GM12878 (cell line): ENCODE results near the gene SCEL.

Experiments
- EP300 ChIP-seq, 2 experiments: fragments of 150-350 bp in 1 of 2; IDR thresholded peaks; 2 replicates each; pipeline ENCODE4 v1.6.1; 2011 to 2012; ENCODE audit warnings: low read depth in 2 of 2, low read length in 2 of 2, borderline replicate concordance in 1 of 2, improper control_type of control experiment in 1 of 2, inconsistent platforms in 1 of 2; ENCODE audit not compliant: control insufficient read depth in 1 of 2
- FOS ChIP-seq: IDR thresholded peaks from 3 replicates; pipeline ENCODE4 v1.6.1; 2011; ENCODE audit warnings: borderline replicate concordance; ENCODE audit not compliant: insufficient read length; ENCODE audit errors: extremely low read depth
- HDAC2 ChIP-seq: fragments of 200-600 bp; sonication (generic); IDR thresholded peaks from 2 replicates; pipeline ENCODE4 v1.6.1; 2017
- MXI1 ChIP-seq: fragments of 150-350 bp; IDR thresholded peaks from 2 replicates; pipeline ENCODE4 v1.6.1; 2011; ENCODE audit warnings: low read depth, mild to moderate bottlenecking, inconsistent platforms, low read length, improper control_type of control experiment
- MYC ChIP-seq: IDR thresholded peaks from 2 replicates; pipeline ENCODE4 v1.6.1; 2011; ENCODE audit warnings: mild to moderate bottlenecking, low read length, moderate library complexity, inconsistent platforms; ENCODE audit not compliant: insufficient read depth, insufficient replicate concordance, insufficient read length, severe bottlenecking
- NFXL1 ChIP-seq: fragments of 450-650 bp; IDR thresholded peaks from 2 replicates; pipeline ENCODE4 v1.6.1; 2017; ENCODE audit warnings: antibody characterized with exemption, mild to moderate bottlenecking, borderline replicate concordance
- SP1 ChIP-seq: IDR thresholded peaks from one replicate; pipeline ENCODE4 v1.6.1; 2011; ENCODE audit warnings: low read depth, low read length
- SUZ12 ChIP-seq: fragments of 200-600 bp; sonication (generic); IDR thresholded peaks from one replicate; pipeline ENCODE4 v1.6.1; 2018; ENCODE audit warnings: antibody characterized with exemption, mild to moderate bottlenecking; ENCODE audit not compliant: unreplicated experiment
- ZNF687 ChIP-seq: fragments of 450-650 bp; IDR thresholded peaks from 2 replicates; pipeline ENCODE4 v1.6.1; 2017; ENCODE audit warnings: mild to moderate bottlenecking, moderate library complexity
- TF ChIP-seq, protein P1 (sequence below), 3 experiments: IDR thresholded peaks in 2 of 3; conservative IDR thresholded peaks in 1 of 3; 2 replicates each; pipeline ENCODE4 v1.5.1; 2011; ENCODE audit warnings: low read depth in 3 of 3, low read length in 3 of 3, mild to moderate bottlenecking in 3 of 3, control low read depth in 2 of 3, moderate library complexity in 2 of 3, inconsistent platforms in 1 of 3, mixed read lengths in 1 of 3; ENCODE audit not compliant: control insufficient read depth in 2 of 3, insufficient read depth in 1 of 3; ENCODE audit errors: extremely low read depth in 1 of 3
- TF ChIP-seq, protein P2 (sequence below): fragments of 450-650 bp; IDR thresholded peaks from 2 replicates; pipeline ENCODE4 v1.6.1; 2018; ENCODE audit warnings: borderline replicate concordance, mild to moderate bottlenecking; ENCODE audit not compliant: partially characterized antibody
- TF ChIP-seq, protein P3 (sequence below): IDR thresholded peaks from 2 replicates; pipeline ENCODE4 v1.6.1; 2012; ENCODE audit warnings: low read depth, low read length, improper control_type of control experiment

DNA sequence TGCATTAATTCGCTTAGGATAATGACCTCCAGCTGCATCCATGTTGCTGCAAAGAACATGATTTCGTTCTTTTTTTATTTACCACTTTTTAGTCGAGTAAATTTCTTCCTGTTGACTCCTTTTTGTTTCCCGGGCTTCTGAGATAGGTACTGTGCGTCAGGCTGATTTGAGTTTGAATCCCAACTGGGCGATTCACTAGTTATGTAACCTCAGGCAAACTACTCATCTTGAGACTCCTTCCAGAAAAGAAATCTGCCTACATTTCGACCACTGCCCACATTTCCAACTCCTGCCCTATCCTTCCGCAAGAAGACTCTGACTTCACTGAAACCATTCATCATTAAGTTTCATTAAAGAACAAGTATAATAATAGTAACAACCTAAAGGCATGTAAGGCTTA is 8.2 kb downstream of the SCEL start:
- TF ChIP-seq HDAC2 (no peak), ZNF687 (no peak), FOS (no peak), SP1 (no peak), MYC (no peak), NFXL1 (no peak), MXI1 (no peak), EP300 (IDR thresholded peaks at IDR 0.05; ENCODE audit: borderline replicate concordance in 1 of 2, control insufficient read depth in 1 of 2, low read depth in 2 of 2, low read length in 2 of 2) (no peak), SUZ12 (no peak)
- TF ChIP-seq, protein P1, sequence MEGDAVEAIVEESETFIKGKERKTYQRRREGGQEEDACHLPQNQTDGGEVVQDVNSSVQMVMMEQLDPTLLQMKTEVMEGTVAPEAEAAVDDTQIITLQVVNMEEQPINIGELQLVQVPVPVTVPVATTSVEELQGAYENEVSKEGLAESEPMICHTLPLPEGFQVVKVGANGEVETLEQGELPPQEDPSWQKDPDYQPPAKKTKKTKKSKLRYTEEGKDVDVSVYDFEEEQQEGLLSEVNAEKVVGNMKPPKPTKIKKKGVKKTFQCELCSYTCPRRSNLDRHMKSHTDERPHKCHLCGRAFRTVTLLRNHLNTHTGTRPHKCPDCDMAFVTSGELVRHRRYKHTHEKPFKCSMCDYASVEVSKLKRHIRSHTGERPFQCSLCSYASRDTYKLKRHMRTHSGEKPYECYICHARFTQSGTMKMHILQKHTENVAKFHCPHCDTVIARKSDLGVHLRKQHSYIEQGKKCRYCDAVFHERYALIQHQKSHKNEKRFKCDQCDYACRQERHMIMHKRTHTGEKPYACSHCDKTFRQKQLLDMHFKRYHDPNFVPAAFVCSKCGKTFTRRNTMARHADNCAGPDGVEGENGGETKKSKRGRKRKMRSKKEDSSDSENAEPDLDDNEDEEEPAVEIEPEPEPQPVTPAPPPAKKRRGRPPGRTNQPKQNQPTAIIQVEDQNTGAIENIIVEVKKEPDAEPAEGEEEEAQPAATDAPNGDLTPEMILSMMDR (IDR thresholded peaks at IDR 0.05 in 2 of 3, conservative IDR thresholded peaks at IDR 0.05 in 1 of 3; ENCODE audit: control insufficient read depth in 2 of 3, extremely low read depth in 1 of 3, insufficient read depth in 1 of 3, low read depth in 3 of 3, low read length in 3 of 3): no peak
- TF ChIP-seq, protein P2, sequence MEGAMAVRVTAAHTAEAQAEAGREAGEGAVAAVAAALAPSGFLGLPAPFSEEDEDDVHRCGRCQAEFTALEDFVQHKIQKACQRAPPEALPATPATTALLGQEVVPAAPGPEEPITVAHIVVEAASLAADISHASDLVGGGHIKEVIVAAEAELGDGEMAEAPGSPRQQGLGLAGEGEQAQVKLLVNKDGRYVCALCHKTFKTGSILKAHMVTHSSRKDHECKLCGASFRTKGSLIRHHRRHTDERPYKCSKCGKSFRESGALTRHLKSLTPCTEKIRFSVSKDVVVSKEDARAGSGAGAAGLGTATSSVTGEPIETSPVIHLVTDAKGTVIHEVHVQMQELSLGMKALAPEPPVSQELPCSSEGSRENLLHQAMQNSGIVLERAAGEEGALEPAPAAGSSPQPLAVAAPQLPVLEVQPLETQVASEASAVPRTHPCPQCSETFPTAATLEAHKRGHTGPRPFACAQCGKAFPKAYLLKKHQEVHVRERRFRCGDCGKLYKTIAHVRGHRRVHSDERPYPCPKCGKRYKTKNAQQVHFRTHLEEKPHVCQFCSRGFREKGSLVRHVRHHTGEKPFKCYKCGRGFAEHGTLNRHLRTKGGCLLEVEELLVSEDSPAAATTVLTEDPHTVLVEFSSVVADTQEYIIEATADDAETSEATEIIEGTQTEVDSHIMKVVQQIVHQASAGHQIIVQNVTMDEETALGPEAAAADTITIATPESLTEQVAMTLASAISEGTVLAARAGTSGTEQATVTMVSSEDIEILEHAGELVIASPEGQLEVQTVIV: no peak
- TF ChIP-seq, protein P3, sequence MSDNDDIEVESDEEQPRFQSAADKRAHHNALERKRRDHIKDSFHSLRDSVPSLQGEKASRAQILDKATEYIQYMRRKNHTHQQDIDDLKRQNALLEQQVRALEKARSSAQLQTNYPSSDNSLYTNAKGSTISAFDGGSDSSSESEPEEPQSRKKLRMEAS: no peak
